ENCODE data around the gene PCMT1.

DNA sequence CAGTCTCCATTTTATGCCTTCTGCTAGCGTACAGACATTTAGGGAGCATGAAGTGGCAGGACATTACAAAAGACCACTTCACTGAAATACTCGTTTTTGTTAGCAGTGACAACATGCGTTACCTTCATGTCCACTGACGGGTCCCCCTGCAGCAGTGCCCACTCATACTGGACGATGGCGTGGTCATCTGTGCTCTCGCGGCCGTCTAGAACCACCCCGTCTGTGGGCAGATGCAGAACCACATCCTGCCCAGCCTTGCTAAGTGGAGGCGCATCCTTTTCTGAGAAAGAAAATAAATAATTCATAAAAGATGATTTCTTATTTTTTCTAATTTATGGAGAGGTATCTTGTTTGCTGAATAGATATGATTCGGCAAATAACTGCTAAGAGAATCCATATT lies 103.3 kb downstream of the PCMT1 start:
- TF ChIP-seq EZH2 (IDR thresholded peaks at IDR 0.05; ENCODE audit: borderline replicate concordance, low read length): no peak
- TF ChIP-seq, protein P1, sequence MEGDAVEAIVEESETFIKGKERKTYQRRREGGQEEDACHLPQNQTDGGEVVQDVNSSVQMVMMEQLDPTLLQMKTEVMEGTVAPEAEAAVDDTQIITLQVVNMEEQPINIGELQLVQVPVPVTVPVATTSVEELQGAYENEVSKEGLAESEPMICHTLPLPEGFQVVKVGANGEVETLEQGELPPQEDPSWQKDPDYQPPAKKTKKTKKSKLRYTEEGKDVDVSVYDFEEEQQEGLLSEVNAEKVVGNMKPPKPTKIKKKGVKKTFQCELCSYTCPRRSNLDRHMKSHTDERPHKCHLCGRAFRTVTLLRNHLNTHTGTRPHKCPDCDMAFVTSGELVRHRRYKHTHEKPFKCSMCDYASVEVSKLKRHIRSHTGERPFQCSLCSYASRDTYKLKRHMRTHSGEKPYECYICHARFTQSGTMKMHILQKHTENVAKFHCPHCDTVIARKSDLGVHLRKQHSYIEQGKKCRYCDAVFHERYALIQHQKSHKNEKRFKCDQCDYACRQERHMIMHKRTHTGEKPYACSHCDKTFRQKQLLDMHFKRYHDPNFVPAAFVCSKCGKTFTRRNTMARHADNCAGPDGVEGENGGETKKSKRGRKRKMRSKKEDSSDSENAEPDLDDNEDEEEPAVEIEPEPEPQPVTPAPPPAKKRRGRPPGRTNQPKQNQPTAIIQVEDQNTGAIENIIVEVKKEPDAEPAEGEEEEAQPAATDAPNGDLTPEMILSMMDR (IDR thresholded peaks at IDR 0.05; ENCODE audit: low read length): no peak

Measured in OCI-LY1 (cell line).